Stimulated activated CD4-positive, alpha-beta T cell treated with anti-CD3 and anti-CD28 coated beads, Interleukin-1b, Interleukin-23, amount 100 ng/mL, for 48 hours (primary cell): Measurements from ENCODE around the gene WFS1.

Source experiments
- DNase-seq: peaks from one replicate; pipeline ENCODE4 v3.0.0-alpha.2; 2020

The WFS1 gene

DNA sequence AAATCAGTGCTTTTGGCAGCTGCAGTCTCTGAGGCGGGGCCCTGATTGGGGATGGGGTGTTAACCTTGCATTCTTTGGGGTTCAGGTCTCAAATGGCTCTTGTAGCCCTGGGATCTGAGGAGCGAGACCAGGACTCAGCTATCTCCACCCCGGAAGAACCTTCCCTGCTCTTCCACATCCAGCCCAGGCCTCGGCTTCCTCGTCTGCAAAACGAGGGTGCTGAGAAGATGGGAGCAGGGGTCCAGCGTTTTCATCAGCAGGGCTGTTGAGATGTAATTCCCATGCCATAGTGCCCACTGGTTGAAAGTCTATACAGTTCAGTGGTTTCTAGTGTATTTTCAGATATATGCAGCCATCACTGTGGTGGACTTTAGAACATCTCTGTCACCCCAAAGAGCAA, 34.6 kb upstream of the WFS1 start:
- DNase-seq: no peak

- DNase-seq: no peak
Observed at GRCh38 chr4:6235901-6236640, 33.6 kb upstream of the WFS1 start.

DNA sequence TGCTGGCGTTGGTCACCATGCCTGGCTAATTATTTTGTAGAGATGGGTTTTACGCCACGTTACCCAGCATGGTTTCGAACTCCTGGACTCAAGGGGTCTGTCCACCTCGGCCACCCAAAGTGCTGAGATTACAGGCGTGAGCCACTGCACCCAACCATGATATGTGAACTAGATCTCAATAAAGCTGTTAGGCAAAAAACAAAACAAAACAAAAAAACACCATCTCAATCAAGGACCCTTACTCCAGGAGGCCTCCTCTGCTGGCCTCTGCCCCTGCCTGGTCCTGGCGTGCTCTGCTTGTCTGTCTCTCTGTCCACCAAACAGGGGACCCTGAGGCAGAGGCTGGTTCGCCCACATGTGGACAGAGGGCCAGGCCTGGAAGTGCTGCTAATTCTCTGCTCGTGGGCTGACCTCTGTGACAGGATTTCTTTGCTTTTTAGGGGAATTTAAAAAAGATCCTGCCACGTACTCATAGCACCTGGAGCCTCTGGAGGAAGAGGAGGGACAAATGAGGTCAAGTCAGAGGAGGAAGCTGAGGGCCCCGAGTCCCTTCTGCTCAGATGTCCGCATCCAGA, 32.7 kb upstream of the WFS1 start:
- DNase-seq: no peak

- DNase-seq: no peak
Observed at GRCh38 chr4:6239486-6239885, 30.2 kb upstream of the WFS1 start.

GRCh38 chr4:6239968-6240367, 29.7 kb upstream of the WFS1 start:
- DNase-seq: no peak

DNA sequence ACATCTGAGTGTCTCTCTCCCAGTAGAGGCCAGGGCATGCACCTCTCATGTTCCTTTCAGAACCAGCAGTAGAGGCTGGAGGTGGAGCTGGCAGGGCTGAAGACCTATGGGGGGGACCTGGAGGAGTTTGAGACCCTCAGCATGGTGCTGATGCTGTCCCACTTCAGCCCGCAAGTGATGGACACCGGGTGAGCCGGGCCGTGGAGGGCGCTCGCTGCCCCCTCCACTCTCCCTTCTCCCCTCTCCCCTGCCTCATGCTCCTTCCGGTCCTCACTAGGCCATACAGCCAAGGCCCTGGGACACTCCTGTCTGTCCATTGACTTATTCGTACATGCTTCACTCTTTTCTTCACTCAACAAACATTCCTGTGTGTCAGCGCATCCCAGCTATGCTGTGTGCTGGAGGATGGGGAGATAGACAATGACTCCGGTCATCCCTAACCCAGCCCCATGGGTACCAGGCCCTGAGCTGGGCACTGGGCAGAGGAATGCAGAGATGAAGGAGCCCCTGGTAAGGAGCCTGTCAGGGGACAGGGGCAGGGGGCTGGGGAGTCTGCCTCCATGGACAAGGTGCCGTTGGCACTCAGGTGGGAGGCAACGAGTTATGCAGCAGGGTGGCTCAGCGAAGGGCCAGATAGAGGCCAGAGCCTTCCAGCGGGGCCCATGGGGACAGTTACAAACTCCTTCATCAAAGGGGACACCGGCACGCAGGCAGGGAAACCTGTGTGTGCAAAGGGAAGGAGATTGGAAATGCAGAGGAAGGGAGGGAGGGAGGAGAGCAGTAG, 28.4 kb upstream of the WFS1 start:
- DNase-seq: no peak

DNA sequence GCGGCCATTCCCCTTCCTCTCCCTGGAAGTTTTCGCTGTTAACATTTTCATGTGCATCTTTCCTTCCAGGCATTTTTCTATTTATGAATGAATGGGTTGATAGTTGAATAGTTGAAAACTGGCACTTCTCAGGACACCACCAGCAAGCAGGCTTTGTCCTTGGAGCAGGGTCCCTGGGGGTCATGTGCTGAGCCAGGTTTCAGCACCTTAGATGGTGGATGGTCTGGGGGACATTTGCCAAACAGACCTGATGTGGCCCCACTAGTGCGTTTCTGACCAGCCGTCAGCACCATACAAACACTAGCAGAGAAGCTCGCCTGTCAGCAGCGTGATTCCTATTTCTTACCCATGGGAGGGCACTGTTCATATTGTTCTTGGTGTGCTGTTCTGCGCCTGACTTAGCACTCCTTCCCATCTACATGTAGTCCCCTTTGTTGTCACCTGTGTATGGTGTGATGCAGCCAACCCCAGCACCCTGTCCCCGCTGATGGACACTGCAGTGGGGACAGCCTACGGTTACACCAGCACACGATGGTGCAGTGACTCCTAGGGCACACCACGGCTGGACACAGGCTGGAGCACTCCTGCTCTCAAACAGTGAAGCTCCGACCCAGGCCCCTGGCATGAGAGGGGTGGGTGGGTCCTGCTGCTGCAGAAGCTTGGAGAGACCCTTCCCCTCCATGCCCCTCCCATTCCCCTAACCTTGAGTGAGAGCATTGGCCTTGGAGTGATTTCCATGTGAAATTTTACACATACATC, 27.2 kb upstream of the WFS1 start:
- DNase-seq: no peak

- DNase-seq: no peak
Observed at GRCh38 chr4:6245246-6246169, 24.1 kb upstream of the WFS1 start.

GRCh38 chr4:6246170-6246634, 23.4 kb upstream of the WFS1 start:
- no peak for DNase-seq

GRCh38 chr4:6248394-6248793, 21.3 kb upstream of the WFS1 start:
- DNase-seq: no peak

GRCh38 chr4:6250235-6250983, 19.2 kb upstream of the WFS1 start:
- no peak for DNase-seq

DNA sequence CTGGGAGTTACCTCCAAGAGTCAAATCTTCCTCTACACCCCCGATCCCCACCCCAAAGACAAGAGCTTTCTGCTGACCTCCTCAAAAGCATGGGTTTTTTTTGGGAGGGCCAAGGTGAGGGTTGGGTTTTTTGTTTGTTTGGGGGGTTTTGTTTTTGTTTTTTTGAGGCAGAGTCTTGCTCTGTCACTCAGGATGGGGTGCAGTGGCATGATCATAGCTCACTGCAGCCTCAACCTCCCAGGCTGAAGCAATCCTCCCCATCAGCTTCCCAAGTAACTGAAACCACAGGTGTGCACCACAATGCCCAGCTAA, 18.7 kb upstream of the WFS1 start:
- DNase-seq: no peak

DNA sequence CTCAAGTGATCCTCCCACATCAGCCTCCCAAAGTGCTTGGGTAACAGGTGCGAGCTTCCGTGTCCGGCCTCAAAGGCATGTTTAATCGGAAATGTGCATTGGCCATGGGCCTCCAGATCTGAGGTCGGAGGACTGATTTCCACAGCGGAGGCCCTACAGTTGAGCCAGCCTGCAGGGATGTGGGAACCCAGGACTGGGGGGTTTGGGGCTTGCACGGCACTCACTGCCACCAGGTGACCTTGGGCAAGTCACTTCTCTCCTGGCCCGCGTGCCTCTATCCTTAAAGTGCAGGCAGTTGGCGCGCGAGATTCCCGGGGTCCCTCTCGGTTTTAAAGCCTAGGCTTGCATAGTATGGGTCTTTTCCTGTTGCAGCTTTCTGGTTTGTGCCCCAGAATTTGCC, 18.3 kb upstream of the WFS1 start:
- DNase-seq: no peak

DNA sequence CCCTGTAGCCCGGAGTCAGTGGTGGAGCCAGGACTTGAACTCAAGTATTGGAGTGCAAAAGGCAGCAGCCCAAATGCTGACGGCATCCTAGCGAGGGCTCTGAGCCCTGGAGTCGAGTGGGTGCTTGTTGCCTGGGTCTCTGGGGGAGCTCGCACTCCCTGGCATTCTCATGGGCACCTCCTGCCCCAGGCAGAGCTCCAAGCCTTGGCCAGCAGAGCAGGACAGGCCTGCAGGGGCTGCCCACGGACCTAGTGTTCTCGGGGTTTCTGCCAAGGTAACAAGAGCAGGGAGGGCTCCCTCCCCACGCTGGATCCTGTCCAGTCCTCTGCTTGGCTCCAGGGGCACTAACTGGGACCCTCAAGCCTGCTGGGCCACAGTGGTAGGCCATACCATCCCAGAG, 17.6 kb upstream of the WFS1 start:
- DNase-seq: no peak

DNA sequence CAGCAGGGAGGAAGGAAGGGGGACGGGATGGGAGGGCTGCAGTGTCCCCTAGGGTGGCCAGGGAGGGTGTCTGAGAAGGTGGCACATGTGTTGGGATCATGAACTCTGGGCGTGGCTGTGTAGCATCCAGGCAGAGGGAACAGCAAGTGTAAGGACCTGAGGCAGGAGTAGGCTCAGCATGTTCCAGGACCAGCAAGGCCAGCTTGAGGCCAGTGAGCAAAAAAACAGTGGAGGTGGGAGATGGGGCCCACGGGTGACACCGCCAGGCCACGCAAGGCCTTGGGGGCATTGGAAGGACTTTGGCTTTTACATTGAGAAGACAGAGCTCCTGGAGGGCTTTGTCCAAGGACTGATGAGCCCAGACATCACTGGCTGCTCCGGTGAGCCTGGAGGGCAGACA, 16.5 kb upstream of the WFS1 start:
- no peak for DNase-seq

DNA sequence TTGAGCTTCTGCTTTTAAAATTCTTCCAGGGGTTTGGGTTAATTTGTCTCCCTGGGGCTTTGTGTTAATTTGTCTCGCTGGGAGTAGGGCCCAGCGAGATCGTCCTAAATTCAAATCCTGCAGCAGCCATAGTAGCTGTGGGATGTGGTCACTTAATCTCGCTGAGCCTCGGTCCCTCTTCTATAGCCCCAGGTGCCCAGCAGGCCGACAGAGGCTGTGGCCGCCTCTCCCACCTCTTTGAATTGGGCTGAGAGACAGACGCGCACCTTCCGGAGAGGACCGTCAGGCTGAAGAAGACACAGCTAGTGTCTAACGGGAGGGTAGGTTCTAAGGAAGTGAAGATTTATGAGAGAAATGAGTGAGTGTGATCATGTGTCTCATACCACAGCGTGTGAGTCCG, 15.7 kb upstream of the WFS1 start:
- DNase-seq: no peak

DNA sequence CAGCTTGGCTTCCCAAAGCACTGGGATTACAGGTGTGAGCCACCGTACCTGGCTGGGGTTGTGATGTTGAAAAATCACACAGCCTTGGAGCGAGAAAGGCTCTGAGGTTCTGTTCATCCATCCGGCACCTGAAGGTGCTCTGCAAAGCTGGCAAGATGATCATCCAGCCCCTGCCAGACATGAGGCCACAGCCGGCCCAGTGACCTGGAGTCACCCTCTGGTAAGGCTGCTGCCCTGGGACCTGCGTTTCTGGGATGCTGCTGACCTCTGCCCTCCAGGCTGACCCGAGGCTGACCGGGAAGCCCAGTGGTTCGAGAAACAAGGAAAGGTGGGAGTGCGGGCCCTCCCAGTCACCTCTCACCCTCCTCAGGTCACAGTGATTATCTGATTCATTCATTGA, 13.5 kb upstream of the WFS1 start:
- no peak for DNase-seq

- DNase-seq: no peak
Observed at GRCh38 chr4:6257247-6258025, 12.2 kb upstream of the WFS1 start.

- DNase-seq: no peak
Observed at GRCh38 chr4:6258026-6258360, 11.7 kb upstream of the WFS1 start.

GRCh38 chr4:6258741-6259140, 10.9 kb upstream of the WFS1 start:
- DNase-seq: no peak

- DNase-seq: no peak
Observed at GRCh38 chr4:6259886-6260285, 9.8 kb upstream of the WFS1 start.
